Upper lobe of left lung (tissue), 6 donors: ENCODE data around the gene TCTN2. TPM values are rescaled to one million over a fixed set of nuclear protein-coding genes. Genes with fewer than 3 reads are reported as not detected.

Experiments
- ATAC-seq, 2 donors: fragments of 200-7000 bp; cut with Tn5 transposase; one replicate each; pipeline ENCODE4 v1.9.1; 2022; ENCODE audit warnings: mild to moderate bottlenecking in 2 of 2, moderate library complexity in 2 of 2; ENCODE audit not compliant: low FRiP score in 2 of 2
- DNase-seq, 2 donors: peaks; one replicate each; pipeline ENCODE4 v3.0.0-alpha.2; 2019 to 2020
- H3K27ac ChIP-seq, 4 donors: fragments of 200-600 bp; sonication (generic); one replicate each; pipeline ENCODE4 v1.5.1; 2016 to 2019
- H3K27me3 ChIP-seq, 4 donors: fragments of 200-600 bp; sonication (generic); one replicate each; pipeline ENCODE4 v1.5.1; 2017 to 2019
- H3K36me3 ChIP-seq, 4 donors: fragments of 200-600 bp; sonication (generic); one replicate each; pipeline ENCODE4 v1.5.1; 2016 to 2019
- H3K4me1 ChIP-seq, 4 donors: fragments of 200-600 bp; sonication (generic); one replicate each; pipeline ENCODE4 v1.5.1; 2018 to 2019
- H3K4me3 ChIP-seq, 4 donors: fragments of 200-600 bp; sonication (generic); one replicate each; pipeline ENCODE4 v1.5.1; 2017 to 2019; ENCODE audit warnings: mild to moderate bottlenecking in 2 of 4, moderate library complexity in 1 of 4
- H3K9me3 ChIP-seq, 4 donors: fragments of 200-600 bp; sonication (generic); one replicate each; pipeline ENCODE4 v1.5.1; 2018 to 2019
- EP300 ChIP-seq, 4 donors: sonication (generic); formaldehyde crosslinking; IDR thresholded peaks; one replicate each; pipeline ENCODE4 v1.5.1; 2017; ENCODE audit warnings: antibody characterized with exemption in 4 of 4, control low read depth in 2 of 4
- POLR2A ChIP-seq, 4 donors: fragments of 450-650 bp; IDR thresholded peaks; one replicate each; pipeline ENCODE4 v1.5.1; 2016 to 2017; ENCODE audit warnings: antibody characterized with exemption in 4 of 4, mild to moderate bottlenecking in 2 of 4
- POLR2AphosphoS5 ChIP-seq, 2 donors: sonication (generic); formaldehyde crosslinking; IDR thresholded peaks; one replicate each; pipeline ENCODE4 v1.5.1; 2017; ENCODE audit warnings: antibody characterized with exemption in 2 of 2
- WGBS, 2 donors: methylation state at CpG; one replicate each; pipeline ENCODE4 v1.1.5; 2017 to 2018; 5-methylcytosine and 5-hydroxymethylcytosine counted together
- total RNA-seq, 6 donors: library from RNA; depleted of rRNA in 4 of 6; stranded (reverse); fragments of >200 nt in 4 of 6; gene quantifications; one replicate each; pipeline versions ENCODE4 v1.1.0 to v1.2.1, GENCODE V29; 2016 to 2021
- TF ChIP-seq, protein P1 (sequence below), 6 experiments: fragments of 450-650 bp in 4 of 6; fragments of 200-600 bp in 2 of 6; sonication (generic) in 2 of 6; IDR thresholded peaks; one replicate each; pipeline ENCODE4 v1.5.1; 2016 to 2019; ENCODE audit warnings: antibody characterized with exemption in 6 of 6
- donor health status: DM: no; HTN: no; CAD: no; lungs with moderate emphysema.
- donor health status: DM: no; HTN: yes; CAD: no; lungs with severe emphysema.

Gene TCTN2
- total RNA-seq, 6 donors from 2014 or later: 8.4 to 22.3 (median 14.8) TPM

- 94 to 97% methylated on average over 12 of the region's 12 CpGs for WGBS, 2 donors
- DNase-seq: no peak
- peaks cover 17 to 87% (median 46%) of the 10 kb centered on the region in 4 donors for H3K36me3 ChIP-seq
- H3K4me3 ChIP-seq: no peak overlapping the region
- H3K27ac ChIP-seq: no peak overlapping the region
- no peaks in the 10 kb centered on the region for H3K4me1 ChIP-seq
- TF ChIP-seq POLR2AphosphoS5 (IDR thresholded peaks at IDR 0.05) (no peak), EP300 (IDR thresholded peaks at IDR 0.05) (no peak), POLR2A (IDR thresholded peaks at IDR 0.05) (no peak)
- TF ChIP-seq, protein P1, sequence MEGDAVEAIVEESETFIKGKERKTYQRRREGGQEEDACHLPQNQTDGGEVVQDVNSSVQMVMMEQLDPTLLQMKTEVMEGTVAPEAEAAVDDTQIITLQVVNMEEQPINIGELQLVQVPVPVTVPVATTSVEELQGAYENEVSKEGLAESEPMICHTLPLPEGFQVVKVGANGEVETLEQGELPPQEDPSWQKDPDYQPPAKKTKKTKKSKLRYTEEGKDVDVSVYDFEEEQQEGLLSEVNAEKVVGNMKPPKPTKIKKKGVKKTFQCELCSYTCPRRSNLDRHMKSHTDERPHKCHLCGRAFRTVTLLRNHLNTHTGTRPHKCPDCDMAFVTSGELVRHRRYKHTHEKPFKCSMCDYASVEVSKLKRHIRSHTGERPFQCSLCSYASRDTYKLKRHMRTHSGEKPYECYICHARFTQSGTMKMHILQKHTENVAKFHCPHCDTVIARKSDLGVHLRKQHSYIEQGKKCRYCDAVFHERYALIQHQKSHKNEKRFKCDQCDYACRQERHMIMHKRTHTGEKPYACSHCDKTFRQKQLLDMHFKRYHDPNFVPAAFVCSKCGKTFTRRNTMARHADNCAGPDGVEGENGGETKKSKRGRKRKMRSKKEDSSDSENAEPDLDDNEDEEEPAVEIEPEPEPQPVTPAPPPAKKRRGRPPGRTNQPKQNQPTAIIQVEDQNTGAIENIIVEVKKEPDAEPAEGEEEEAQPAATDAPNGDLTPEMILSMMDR (IDR thresholded peaks at IDR 0.05): no peak
- H3K9me3 ChIP-seq: no peaks in the 10 kb centered on the region
- ATAC-seq: no peak
- H3K27me3 ChIP-seq: no peaks in the 10 kb centered on the region
Measured at GRCh38 chr12:123754041-123754772, 83.3 kb downstream of the TCTN2 start.

GRCh38 chr12:123757561-123757960 is 86.6 kb downstream of the TCTN2 start:
- no peak for DNase-seq
- H3K27ac ChIP-seq: no peak overlapping the region
- H3K4me3 ChIP-seq: no peak overlapping the region
- no peaks in the 10 kb centered on the region for H3K9me3 ChIP-seq
- peaks cover 0 to 8% (median 2%) of the 10 kb centered on the region in 4 donors for H3K27me3 ChIP-seq
- H3K4me1 ChIP-seq: peaks cover 4 to 14% (median 10%) of the 10 kb centered on the region in 4 donors
- TF ChIP-seq, protein P1 (IDR thresholded peaks at IDR 0.05): no peak
- TF ChIP-seq EP300 (IDR thresholded peaks at IDR 0.05) (no peak), POLR2AphosphoS5 (IDR thresholded peaks at IDR 0.05) (peak in 1 of 2 donors; percentile 20), POLR2A (IDR thresholded peaks at IDR 0.05) (no peak)
- H3K36me3 ChIP-seq: peaks cover 4 to 56% (median 25%) of the 10 kb centered on the region in 4 donors
- WGBS, 2 donors: 69 to 71% methylated on average over 6 of the region's 6 CpGs
- no peak for ATAC-seq

Other genes with a start within 250 kb of the TCTN2 start
- gene RILPL2, start 234.4 kb upstream of the TCTN2 start, total RNA-seq: 10 to 100 TPM; 12.5 to 29.9 (median 14.6) TPM
- gene SNRNP35, start 213.0 kb upstream of the TCTN2 start, total RNA-seq: 10 to 100 TPM; 16.7 to 50.3 (median 26.6) TPM
- gene RILPL1, start 137.4 kb upstream of the TCTN2 start, total RNA-seq: 10 to 100 TPM; 10.3 to 60.8 (median 18.6) TPM
- 100 to 1,000 TPM in 4 of 6 donors, 10 to 100 TPM in 2; 45.6 to 230 (median 141) TPM for gene TMED2, start 86.6 kb upstream of the TCTN2 start, total RNA-seq
- gene DDX55, start 69.0 kb upstream of the TCTN2 start, total RNA-seq: 10 to 100 TPM; 18.0 to 57.5 (median 28.4) TPM
- 100 to 1,000 TPM in 1 of 6 donors, 10 to 100 TPM in 5; 41.2 to 144 (median 74.0) TPM for gene EIF2B1, start 37.4 kb upstream of the TCTN2 start, total RNA-seq
- 10 to 100 TPM in 5 of 6 donors, 1 to 10 TPM in 1; 9.8 to 22.3 (median 16.8) TPM for gene GTF2H3, start 37.3 kb upstream of the TCTN2 start, total RNA-seq
- 10 to 100 TPM; 19.3 to 52.4 (median 25.3) TPM for gene ATP6V0A2, start 41.2 kb downstream of the TCTN2 start, total RNA-seq
- gene DNAH10, start 91.2 kb downstream of the TCTN2 start, total RNA-seq: 10 to 100 TPM in 2 of 6 donors, 1 to 10 TPM in 3, under 1 TPM in 1; 0.31 to 46.0 (median 8.3) TPM